PC-3 (cell line): Measurements from ENCODE around the gene PRL. TPM values are rescaled to one million over a fixed set of nuclear protein-coding genes. Genes with fewer than 3 reads are reported as not detected.

Source experiments
- ATAC-seq: fragments of 200-7000 bp; cut with Tn5 transposase; 2 replicates; pipeline ENCODE4 v1.9.1; 2020; ENCODE audit warnings: mild to moderate bottlenecking, moderate library complexity
- BruUV-seq: library from RNA; stranded (reverse); fragments of 400-500 nt; replicated peaks from 2 replicates; lab custom pipeline; 2021; lab: Mats Ljungman, UMichigan
- CTCF ChIA-PET: fragments of 300-600 bp; sonication (Branson Sonifier 250); formaldehyde crosslinking; loops from one replicate; lab custom pipeline; 2022; ENCODE audit warnings: antibody characterized with exemption; lab: Charles Lee
- POLR2A ChIA-PET: fragments of 300-600 bp; sonication (Branson Sonifier 250); formaldehyde crosslinking; loops from one replicate; lab custom pipeline; 2022; ENCODE audit warnings: antibody characterized with exemption; ENCODE audit not compliant: unreplicated experiment; lab: Charles Lee
- DNase-seq: peaks from one replicate; pipeline ENCODE4 v3.0.0-alpha.2; 2015
- H2AFZ ChIP-seq: fragments of 300-600 bp; sonication (generic); 2 replicates; pipeline ENCODE4 v1.6.0; 2016; ENCODE audit warnings: antibody characterized with exemption, low read length
- H3F3A ChIP-seq: fragments of 300-600 bp; sonication (generic); one replicate; pipeline ENCODE4 v1.6.0; 2017; ENCODE audit warnings: antibody characterized with exemption, low read length, control low read depth, mild to moderate bottlenecking; ENCODE audit not compliant: unreplicated experiment
- H3K27ac ChIP-seq: fragments of 300-600 bp; sonication (generic); 2 replicates; pipeline ENCODE4 v1.5.1; 2016; ENCODE audit warnings: mild to moderate bottlenecking, low read length
- H3K27me3 ChIP-seq: fragments of 300-600 bp; sonication (generic); 2 replicates; pipeline ENCODE4 v1.6.1; 2016; ENCODE audit warnings: low read length, mixed read lengths
- H3K36me3 ChIP-seq: fragments of 300-600 bp; sonication (generic); 2 replicates; pipeline ENCODE4 v1.6.1; 2016; ENCODE audit warnings: low read depth, mixed run types, low read length, mixed read lengths
- H3K4me1 ChIP-seq: fragments of 300-600 bp; sonication (generic); 2 replicates; pipeline ENCODE4 v1.5.1; 2016; ENCODE audit warnings: low read length; ENCODE audit not compliant: insufficient read depth
- H3K4me2 ChIP-seq: fragments of 300-600 bp; sonication (generic); 2 replicates; pipeline ENCODE4 v1.6.0; 2016; ENCODE audit warnings: low read length
- H3K4me3 ChIP-seq: fragments of 300-600 bp; sonication (generic); 2 replicates; pipeline ENCODE4 v1.5.1; 2016; ENCODE audit warnings: mild to moderate bottlenecking, low read length, mixed read lengths
- H3K79me2 ChIP-seq: fragments of 300-600 bp; sonication (generic); 2 replicates; pipeline ENCODE4 v1.6.1; 2017; ENCODE audit warnings: low read length, mixed read lengths
- H3K9ac ChIP-seq: fragments of 300-600 bp; sonication (generic); 2 replicates; pipeline ENCODE4 v1.6.0; 2016; ENCODE audit warnings: mild to moderate bottlenecking, low read length
- H3K9me2 ChIP-seq: fragments of 300-600 bp; sonication (generic); replicated peaks from 2 replicates; pipeline ENCODE4 v1.6.1; 2016; ENCODE audit warnings: mixed run types, low read length, mixed read lengths
- H3K9me3 ChIP-seq: fragments of 300-600 bp; sonication (generic); 2 replicates; pipeline ENCODE4 v1.6.1; 2016; ENCODE audit warnings: low read length, mixed read lengths
- H4K20me1 ChIP-seq: fragments of 300-600 bp; sonication (generic); 2 replicates; pipeline ENCODE4 v1.6.1; 2016; ENCODE audit warnings: low read length, mixed read lengths
- CTCF ChIP-seq: fragments of 300-600 bp; sonication (generic); conservative IDR thresholded peaks from 2 replicates; pipeline ENCODE4 v1.5.1; 2017; ENCODE audit warnings: antibody characterized with exemption, low read depth, mild to moderate bottlenecking, low read length
- EZH2 ChIP-seq: fragments of 300-600 bp; sonication (generic); IDR thresholded peaks from one replicate; pipeline ENCODE4 v1.6.1; 2017; ENCODE audit warnings: antibody characterized with exemption, mild to moderate bottlenecking, low read length; ENCODE audit not compliant: unreplicated experiment
- EZH2phosphoT487 ChIP-seq: fragments of 300-600 bp; sonication (generic); IDR thresholded peaks from 2 replicates; pipeline ENCODE4 v1.6.1; 2018; ENCODE audit warnings: mild to moderate bottlenecking, antibody characterized with exemption, low read length, borderline replicate concordance
- intact Hi-C: fragments of 100-400 bp; cut with micrococcal nuclease; formaldehyde crosslinking; loops from 2 replicates; pipeline ENCODE4 v1.9.0; 2023
- total RNA-seq: library from RNA; depleted of rRNA; stranded (reverse); fragments of >200 nt; gene quantifications from 2 replicates; pipeline ENCODE4 v1.2.3, GENCODE V29; 2014

PRL gene
- total RNA-seq, 1 experiment from 2014 or later, result not detected

- Histone ChIP-seq H4K20me1 (no peaks in the 10 kb centered on the region), H3K4me1 (no peaks in the 10 kb centered on the region), H3K9me2 (no peaks in the 10 kb centered on the region), H3F3A (no peaks in the 10 kb centered on the region), H3K9me3 (no peaks in the 10 kb centered on the region), H3K4me3 (no peak overlapping the region), H3K79me2 (no peaks in the 10 kb centered on the region), H2AFZ (0 out of 2 replicates have a peak overlapping the region, but pooled peaks have one; percentile 17), H3K27me3 (no peaks in the 10 kb centered on the region), H3K27ac (no peak overlapping the region), H3K36me3 (no peaks in the 10 kb centered on the region), H3K9ac (no peak overlapping the region), H3K4me2 (no peak overlapping the region)
- no peak for ATAC-seq
- CTCF ChIA-PET, result no interaction called here
- BruUV-seq, result no TSS peak
- POLR2A ChIA-PET, result no interaction called here
- no peak for DNase-seq
- intact Hi-C loops, result no loop called here
- TF ChIP-seq EZH2, result no peak
- no peak for TF ChIP-seq CTCF
- no peak for TF ChIP-seq EZH2phosphoT487
Measured at GRCh38 chr6:22271081-22271480, 25.8 kb downstream of the PRL start.

- TF ChIP-seq EZH2phosphoT487, result no peak
- no peak for TF ChIP-seq CTCF
- no peak for TF ChIP-seq EZH2
- Histone ChIP-seq H3K9me2 (no peaks in the 10 kb centered on the region), H3K9me3 (no peaks in the 10 kb centered on the region), H4K20me1 (no peaks in the 10 kb centered on the region), H3K27me3 (no peaks in the 10 kb centered on the region), H3K36me3 (no peaks in the 10 kb centered on the region), H3K4me1 (no peaks in the 10 kb centered on the region), H3K9ac (no peak overlapping the region), H3K79me2 (no peaks in the 10 kb centered on the region), H2AFZ (no peak overlapping the region), H3K4me3 (no peak overlapping the region), H3F3A (no peaks in the 10 kb centered on the region), H3K27ac (no peak overlapping the region), H3K4me2 (no peak overlapping the region)
- ATAC-seq (no peak), DNase-seq (no peak)
- intact Hi-C loops, result no loop called here
- CTCF ChIA-PET, result no interaction called here
- POLR2A ChIA-PET, result no interaction called here
- BruUV-seq, result no TSS peak
Measured at GRCh38 chr6:22263748-22264147, 33.1 kb downstream of the PRL start.

GRCh38 chr6:22254886-22255285 is 42.0 kb downstream of the PRL start:
- Histone ChIP-seq H2AFZ (no peak overlapping the region), H4K20me1 (no peaks in the 10 kb centered on the region), H3K4me3 (no peak overlapping the region), H3K9me3 (no peaks in the 10 kb centered on the region), H3K36me3 (no peaks in the 10 kb centered on the region), H3K79me2 (no peaks in the 10 kb centered on the region), H3K9me2 (no peaks in the 10 kb centered on the region), H3K9ac (no peak overlapping the region), H3K27me3 (no peaks in the 10 kb centered on the region), H3K4me2 (no peak overlapping the region), H3K4me1 (peaks cover 24% of the 10 kb centered on the region), H3K27ac (no peak overlapping the region), H3F3A (no peaks in the 10 kb centered on the region)
- ATAC-seq (no peak; the same call in 1 of the 2 replicates), DNase-seq (no peak)
- ChIA-PET CTCF (no interaction called here), POLR2A (no interaction called here)
- TF ChIP-seq EZH2phosphoT487 (no peak), CTCF (no peak), EZH2 (no peak)
- intact Hi-C loops, result loop anchor here (10.0 kb wide), 1 partner anchor 320 kb away; no protein-coding TSS in a partner anchor
- BruUV-seq, result no TSS peak
